Activated T-cell treated with anti-CD3 and anti-CD28 coated beads, Interleukin-2, amount 50 U/mL, for 72 hours (primary cell): ENCODE measurements around the gene SSX4. TPM values are rescaled to one million over a fixed set of nuclear protein-coding genes. Genes with fewer than 3 reads are reported as not detected.
"Not testable (repeated sequence)": the region's sequence is repeated elsewhere in the genome, so short reads cannot be mapped to it uniquely, and the experiment has no call there.

Source experiments
- ATAC-seq, 2 donors: fragments of 150-1000 bp; cut with Tn5 transposase; replicated peaks in 1 of 2; 2 replicates each; pipeline ENCODE4 v1.10.0; 2021; ENCODE audit warnings: moderate library complexity in 2 of 2, mild to moderate bottlenecking in 1 of 2
- DNase-seq, 2 donors: peaks; one replicate each; pipeline ENCODE4 v3.0.0; 2021 to 2022; ENCODE audit warnings: mixed read lengths in 1 of 2
- H3K27ac Mint-ChIP-seq: one replicate; pipeline ENCODE4 v1.8.0; 2022; ENCODE audit warnings: mild to moderate bottlenecking, moderate library complexity, mixed read lengths
- H3K27me3 Mint-ChIP-seq: one replicate; pipeline ENCODE4 v1.8.0; 2022; ENCODE audit warnings: low read depth, mixed read lengths
- H3K36me3 Mint-ChIP-seq, 2 donors: one replicate each; pipeline ENCODE4 v1.8.0; 2022; ENCODE audit warnings: mixed read lengths in 2 of 2, mild to moderate bottlenecking in 1 of 2; ENCODE audit not compliant: insufficient read depth in 2 of 2
- H3K4me1 Mint-ChIP-seq: one replicate; pipeline ENCODE4 v1.8.0; 2022; ENCODE audit warnings: low read depth, mixed read lengths
- H3K4me3 Mint-ChIP-seq, 2 donors: one replicate each; pipeline ENCODE4 v1.8.0; 2022; ENCODE audit warnings: mild to moderate bottlenecking in 2 of 2, mixed read lengths in 2 of 2, moderate library complexity in 2 of 2
- H3K9me3 Mint-ChIP-seq, 2 donors: one replicate each; pipeline ENCODE4 v1.8.0; 2022; ENCODE audit warnings: mixed read lengths in 2 of 2
- total RNA-seq, 2 donors: library from RNA; stranded (reverse); gene quantifications; one replicate each; pipeline ENCODE4 v1.2.3, GENCODE V29; 2022

SSX4 gene
- total RNA-seq, 2 donors from 2014 or later: not detected

GRCh38 chrX:48433713-48434112 lies 50.4 kb downstream of the SSX4 start:
- not testable (repeated sequence) for H3K27ac Mint-ChIP-seq, H3K9me3 Mint-ChIP-seq, ATAC-seq, H3K4me1 Mint-ChIP-seq, DNase-seq, H3K4me3 Mint-ChIP-seq, H3K36me3 Mint-ChIP-seq
- H3K27me3 Mint-ChIP-seq: peaks cover 15% of the 10 kb centered on the region

Other genes with a start within 250 kb of the SSX4 start
- not detected for gene SSX5, start 186.7 kb upstream of the SSX4 start, total RNA-seq
- not detected for gene SSX1, start 128.1 kb upstream of the SSX4 start, total RNA-seq
- gene SSX3, start 26.8 kb upstream of the SSX4 start, total RNA-seq: not detected
- gene SSX4B, start 28.4 kb downstream of the SSX4 start, total RNA-seq: not detected
- 10 to 100 TPM; 64.8 to 78.8 TPM for gene SLC38A5, start 86.7 kb downstream of the SSX4 start, total RNA-seq
- 10 to 100 TPM; 64.3 to 68.7 TPM for gene FTSJ1, start 92.7 kb downstream of the SSX4 start, total RNA-seq
- gene PORCN, start 125.5 kb downstream of the SSX4 start, total RNA-seq: 10 to 100 TPM; 19.4 to 20.3 TPM
- 100 to 1,000 TPM; 112 to 113 TPM for gene EBP, start 138.3 kb downstream of the SSX4 start, total RNA-seq
- 10 to 100 TPM; 20.4 to 20.5 TPM for gene TBC1D25, start 156.2 kb downstream of the SSX4 start, total RNA-seq
- gene RBM3, start 190.9 kb downstream of the SSX4 start, total RNA-seq: 100 to 1,000 TPM; 183 to 225 TPM
- 10 to 100 TPM; 55.7 to 59.9 TPM for gene WDR13, start 214.0 kb downstream of the SSX4 start, total RNA-seq